ENCODE measurements around the gene TAP2.

Gene TAP2

DNA sequence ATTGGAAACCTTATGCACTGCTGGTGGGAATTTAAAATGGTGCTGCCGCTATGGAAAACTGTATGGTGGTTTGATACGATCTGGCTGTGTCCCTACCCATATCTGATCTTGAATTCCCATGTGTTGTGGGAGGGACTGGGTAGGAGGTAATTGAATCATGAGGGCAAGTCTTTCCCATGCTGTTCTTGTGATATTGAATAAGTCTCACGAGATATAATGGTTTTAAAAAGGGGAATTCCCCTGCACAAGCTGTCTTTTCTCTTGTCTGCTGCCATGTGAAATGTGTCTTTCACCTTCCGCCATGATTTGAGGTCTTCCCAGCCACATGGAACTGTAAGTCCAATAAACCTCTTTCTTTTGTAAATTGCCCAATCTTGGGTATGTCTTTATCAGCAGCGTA, 4.9 kb downstream of the TAP2 start:
- no peak overlapping the region for H3K4me3 ChIP-seq (ENCODE audit: low read length)
- no peak for DNase-seq (ENCODE audit: low read depth)
- TF ChIP-seq, protein P1, sequence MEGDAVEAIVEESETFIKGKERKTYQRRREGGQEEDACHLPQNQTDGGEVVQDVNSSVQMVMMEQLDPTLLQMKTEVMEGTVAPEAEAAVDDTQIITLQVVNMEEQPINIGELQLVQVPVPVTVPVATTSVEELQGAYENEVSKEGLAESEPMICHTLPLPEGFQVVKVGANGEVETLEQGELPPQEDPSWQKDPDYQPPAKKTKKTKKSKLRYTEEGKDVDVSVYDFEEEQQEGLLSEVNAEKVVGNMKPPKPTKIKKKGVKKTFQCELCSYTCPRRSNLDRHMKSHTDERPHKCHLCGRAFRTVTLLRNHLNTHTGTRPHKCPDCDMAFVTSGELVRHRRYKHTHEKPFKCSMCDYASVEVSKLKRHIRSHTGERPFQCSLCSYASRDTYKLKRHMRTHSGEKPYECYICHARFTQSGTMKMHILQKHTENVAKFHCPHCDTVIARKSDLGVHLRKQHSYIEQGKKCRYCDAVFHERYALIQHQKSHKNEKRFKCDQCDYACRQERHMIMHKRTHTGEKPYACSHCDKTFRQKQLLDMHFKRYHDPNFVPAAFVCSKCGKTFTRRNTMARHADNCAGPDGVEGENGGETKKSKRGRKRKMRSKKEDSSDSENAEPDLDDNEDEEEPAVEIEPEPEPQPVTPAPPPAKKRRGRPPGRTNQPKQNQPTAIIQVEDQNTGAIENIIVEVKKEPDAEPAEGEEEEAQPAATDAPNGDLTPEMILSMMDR (conservative IDR thresholded peaks at IDR 0.05; ENCODE audit: low read length) = no peak

DNA sequence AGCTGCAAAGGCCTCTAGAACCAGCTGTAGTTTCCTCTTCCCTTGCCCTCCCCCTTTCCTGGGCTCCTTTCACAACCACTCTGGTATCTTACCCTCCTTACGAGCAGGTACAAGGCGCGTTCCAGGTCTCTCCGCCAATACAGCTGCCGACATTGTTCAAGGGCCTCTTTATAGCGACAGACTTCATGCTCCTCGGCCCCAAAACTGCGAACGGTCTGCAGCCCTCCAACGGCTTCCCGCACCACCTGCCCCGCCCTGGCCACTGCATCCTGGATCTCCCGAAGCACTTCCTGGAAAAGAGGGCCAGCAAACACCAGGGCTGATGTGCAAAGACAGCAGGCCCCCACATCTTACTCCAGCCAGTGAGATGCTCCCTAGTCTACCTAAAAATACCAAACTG, 6.0 kb downstream of the TAP2 start:
- DNase-seq (ENCODE audit: low read depth) = no peak
- no peak overlapping the region for H3K4me3 ChIP-seq (ENCODE audit: low read length)
- TF ChIP-seq, protein P1 (conservative IDR thresholded peaks at IDR 0.05; ENCODE audit: low read length) = no peak

DNA sequence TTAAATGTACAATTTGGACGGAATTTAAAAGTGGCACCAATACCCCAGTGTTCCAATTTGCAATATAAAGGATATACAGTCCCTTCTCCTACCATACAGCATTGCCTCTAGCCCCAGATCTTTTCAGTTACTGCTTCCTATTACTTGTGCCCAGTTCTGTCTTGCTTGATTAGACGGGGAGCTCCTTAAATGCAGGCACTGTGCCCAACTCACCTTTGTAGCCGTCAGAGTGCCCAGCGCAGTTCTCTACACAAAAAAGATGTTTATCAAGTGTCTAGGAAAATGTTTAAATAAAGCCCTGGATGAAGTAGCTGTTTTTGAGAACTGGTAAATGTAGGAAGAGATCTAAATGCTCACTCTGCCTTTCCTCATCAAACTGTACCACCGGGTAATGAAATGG, 7.6 kb downstream of the TAP2 start:
- TF ChIP-seq, protein P1 (conservative IDR thresholded peaks at IDR 0.05; ENCODE audit: low read length) = no peak

DNA sequence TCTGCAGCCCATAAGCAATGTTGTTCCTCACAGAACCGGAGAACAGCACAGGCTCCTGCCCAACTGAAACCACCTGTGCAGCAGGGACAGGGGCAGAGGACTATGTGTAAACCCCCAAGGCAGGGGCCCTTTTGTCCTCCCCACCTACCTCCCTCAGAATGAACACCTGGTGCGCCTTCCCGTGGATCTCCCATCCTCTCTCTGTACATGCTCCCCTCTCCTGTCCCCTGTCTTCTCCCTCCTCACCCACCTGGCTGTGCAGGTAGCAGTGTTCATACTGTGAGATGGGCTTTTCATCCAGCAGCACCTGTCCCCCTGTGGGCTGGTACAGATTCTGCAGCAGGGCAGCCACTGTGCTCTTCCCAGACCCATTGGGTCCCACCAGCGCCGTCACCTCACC, 8.5 kb downstream of the TAP2 start:
- TF ChIP-seq, protein P1 (conservative IDR thresholded peaks at IDR 0.05; ENCODE audit: low read length) = no peak
- H3K4me3 ChIP-seq (ENCODE audit: low read length) = no peak overlapping the region
- DNase-seq (ENCODE audit: low read depth) = no peak

More for the DNA sequence above, 7.6 kb downstream of the TAP2 start:
- DNase-seq (ENCODE audit: low read depth) = no peak
- no peak overlapping the region for H3K4me3 ChIP-seq (ENCODE audit: low read length)

DNA sequence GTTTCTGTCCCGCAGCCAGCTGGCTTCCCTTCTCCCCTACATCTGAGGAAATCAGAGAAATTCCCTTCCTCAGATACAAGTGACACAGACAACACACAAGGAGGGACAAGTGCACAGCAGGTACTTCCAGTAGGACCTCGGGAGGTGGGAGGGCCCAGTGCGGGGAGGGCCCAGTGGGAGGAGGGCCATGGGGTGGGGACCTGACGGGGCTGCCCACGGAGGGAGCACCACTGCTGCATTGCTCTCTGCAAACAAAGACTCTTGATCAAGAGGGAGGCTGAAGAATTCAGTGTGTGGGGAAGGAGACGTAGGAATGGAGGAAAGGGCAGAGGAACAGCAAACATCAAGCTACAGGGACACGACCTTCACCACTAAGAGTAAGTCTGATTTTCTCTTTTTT, 9.0 kb downstream of the TAP2 start:
- TF ChIP-seq, protein P1 (conservative IDR thresholded peaks at IDR 0.05; ENCODE audit: low read length) = no peak
- no peak for DNase-seq (ENCODE audit: low read depth)

DNA sequence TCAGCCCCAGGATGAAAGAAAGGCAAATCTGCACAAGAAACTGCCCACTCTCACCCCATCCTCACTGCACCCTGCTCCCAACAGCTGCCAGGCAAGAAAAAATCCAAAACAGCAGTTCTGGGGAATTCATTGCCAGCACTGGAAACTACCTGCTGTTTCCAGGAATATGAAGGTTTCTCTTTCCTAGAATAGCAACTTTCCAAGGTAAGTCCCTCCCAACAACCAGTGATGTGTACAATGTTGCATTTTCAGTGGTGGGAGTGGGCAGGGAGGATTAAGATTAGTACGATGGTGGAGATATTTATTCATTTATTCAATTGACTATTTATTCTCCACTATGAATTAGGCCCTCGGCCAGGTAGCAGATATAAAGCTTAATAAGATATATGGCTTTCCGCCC, 11.5 kb downstream of the TAP2 start:
- TF ChIP-seq, protein P1 (conservative IDR thresholded peaks at IDR 0.05; ENCODE audit: low read length) = no peak
- no peak for DNase-seq (ENCODE audit: low read depth)
- H3K4me3 ChIP-seq (ENCODE audit: low read length) = no peak overlapping the region

More for the DNA sequence above, 9.0 kb downstream of the TAP2 start:
- no peak overlapping the region for H3K4me3 ChIP-seq (ENCODE audit: low read length)

DNA sequence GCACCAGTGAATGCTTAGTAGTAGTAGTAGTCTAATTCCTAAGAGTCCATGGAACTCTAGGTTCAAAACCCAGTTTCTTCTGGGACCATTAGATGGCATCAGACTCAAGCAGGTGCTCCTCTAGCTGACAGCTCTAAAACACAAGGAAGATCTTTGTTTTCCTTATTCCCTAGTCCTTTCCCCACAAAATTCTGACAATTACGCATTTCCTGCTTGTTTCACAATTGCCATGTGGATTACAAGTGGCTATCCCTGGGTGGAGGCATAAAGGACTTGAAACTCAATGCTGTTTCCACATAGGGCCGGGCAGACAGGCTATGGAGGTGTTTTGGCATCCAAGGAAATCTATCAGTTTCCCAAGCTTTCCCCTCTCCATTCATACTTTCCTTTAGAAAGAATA, 12.6 kb downstream of the TAP2 start:
- peak; percentile 83 for DNase-seq (ENCODE audit: low read depth)

More for the DNA sequence above, 12.6 kb downstream of the TAP2 start:
- H3K4me3 ChIP-seq (ENCODE audit: low read length) = no peak overlapping the region
- TF ChIP-seq, protein P1 (conservative IDR thresholded peaks at IDR 0.05; ENCODE audit: low read length) = peak; percentile 61

Measured in AG10803 (cell line).